NCI-H748 treated with DMSO at 0.1 percent for 48 hours (cell line): ENCODE results near the gene PAFAH1B1.

Experiments used
- DNase-seq: peaks from one replicate; lab custom pipeline; 2025; lab: John Stamatoyannopoulos, UW

PAFAH1B1 gene

GRCh38 chr17:2722611-2723010 is 129.2 kb downstream of the PAFAH1B1 start:
- no peak for DNase-seq

- DNase-seq: no peak
Observed at GRCh38 chr17:2723505-2723996, 130.1 kb downstream of the PAFAH1B1 start.

DNA sequence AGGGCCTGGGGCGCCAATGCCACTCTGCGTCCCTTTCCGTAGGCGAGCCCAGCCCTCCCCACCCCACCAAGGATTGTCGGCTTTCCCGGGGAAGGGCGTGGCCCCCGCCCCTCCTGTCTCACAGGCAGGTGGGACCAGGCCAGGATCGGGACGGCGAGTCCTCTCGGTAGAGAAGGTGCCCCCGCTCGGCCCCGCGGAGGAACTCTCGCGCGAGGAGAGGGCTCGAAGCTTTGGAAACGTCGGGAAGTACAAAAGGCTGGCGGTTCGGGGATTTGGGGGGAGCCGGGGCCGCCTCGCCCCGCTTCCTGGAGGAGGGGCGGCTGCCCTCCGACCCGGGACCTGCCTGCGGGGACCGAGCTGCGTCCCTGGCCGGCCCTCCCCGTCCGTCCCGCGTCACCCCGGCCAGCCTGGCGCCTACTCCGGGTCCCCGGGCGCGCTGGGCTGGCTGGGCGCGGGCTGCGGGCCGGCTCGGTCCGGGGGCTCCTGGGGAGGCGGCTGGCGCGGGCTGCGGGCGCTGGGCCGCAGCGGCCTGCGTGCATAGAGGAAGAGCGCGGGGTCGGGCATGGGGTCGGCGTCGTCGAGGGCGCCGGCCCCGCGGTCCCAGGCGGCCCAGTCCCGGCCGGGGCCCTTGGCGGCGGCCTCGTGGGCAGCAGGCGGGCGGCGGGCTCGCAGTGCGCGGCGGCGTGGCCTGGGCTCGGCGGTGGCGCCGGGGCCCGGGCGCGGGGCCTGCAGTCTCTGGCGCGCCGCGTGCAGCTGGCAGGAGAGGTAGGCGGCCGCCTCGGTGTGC is 130.7 kb downstream of the PAFAH1B1 start:
- DNase-seq: no peak

GRCh38 chr17:2724784-2725164 is 131.3 kb downstream of the PAFAH1B1 start:
- DNase-seq: no peak

- no peak for DNase-seq
Observed at GRCh38 chr17:2730764-2731353, 137.4 kb downstream of the PAFAH1B1 start.

GRCh38 chr17:2731807-2732206 is 138.4 kb downstream of the PAFAH1B1 start:
- no peak for DNase-seq

DNA sequence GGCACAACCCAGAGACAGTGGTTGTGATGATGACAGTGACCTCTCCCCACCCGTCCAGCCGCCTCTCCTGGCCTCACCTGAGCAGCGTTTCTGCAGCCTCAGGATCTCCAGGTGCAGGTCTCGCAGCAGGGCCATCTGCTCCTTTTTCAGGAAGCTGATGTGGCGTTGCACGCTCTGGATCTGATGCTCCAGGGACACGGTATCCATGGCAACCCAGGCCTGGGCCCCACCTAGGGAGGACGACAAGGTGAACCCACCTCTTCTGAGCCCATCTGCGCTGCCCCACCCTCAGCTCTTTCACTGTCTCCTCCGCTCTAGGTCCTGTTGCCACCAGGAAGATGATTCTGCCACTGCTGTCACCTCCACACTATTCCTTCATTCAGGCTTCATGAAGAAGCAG is 141.5 kb downstream of the PAFAH1B1 start:
- DNase-seq: no peak
